Omental fat pad (tissue), 4 donors: Measurements from ENCODE around the gene TMEM106C. TPM values are rescaled to one million over a fixed set of nuclear protein-coding genes. Genes with fewer than 3 reads are reported as not detected.

Experiments used
- ATAC-seq: fragments of 150-250 bp; one replicate; pipeline ENCODE4 v1.9.1; 2016; ENCODE audit warnings: mild to moderate bottlenecking, moderate library complexity; ENCODE audit not compliant: low FRiP score
- DNase-seq: peaks from one replicate; pipeline ENCODE4 v3.0.0-alpha.2; 2019; ENCODE audit warnings: low spot score
- CTCF ChIP-seq, 3 donors: fragments of 450-650 bp; IDR thresholded peaks; one replicate each; pipeline ENCODE4 v1.5.1; 2016 to 2017; ENCODE audit warnings: antibody characterized with exemption in 3 of 3, mild to moderate bottlenecking in 3 of 3, moderate library complexity in 2 of 3
- total RNA-seq, 4 donors: library from RNA; depleted of rRNA; stranded (reverse); fragments of >200 nt; gene quantifications; one replicate each; pipeline ENCODE4 v1.1.0, GENCODE V29; 2016

Gene TMEM106C
- total RNA-seq, 4 donors from 2014 or later, result 27.3 to 87.5 (median 62.1) TPM

DNA sequence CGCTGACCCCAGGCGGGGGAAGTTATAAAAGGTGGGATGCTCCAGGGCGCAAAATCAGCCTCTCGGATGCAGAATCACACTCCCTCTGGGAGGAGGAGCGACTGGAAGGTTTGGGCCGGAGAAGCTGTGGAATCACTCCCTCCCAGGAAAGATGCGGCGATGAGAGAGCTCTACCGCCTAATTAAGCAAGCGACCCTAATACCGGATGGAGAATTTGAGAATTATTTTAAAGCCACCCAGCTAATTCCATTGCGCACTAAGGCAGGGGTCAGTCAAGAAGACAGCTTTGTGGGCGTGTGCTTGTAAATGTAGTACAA lies 39.0 kb downstream of the TMEM106C start:
- no peak for TF ChIP-seq CTCF (IDR thresholded peaks at IDR 0.05)
- DNase-seq (no peak), ATAC-seq (no peak)

GRCh38 chr12:48002773-48003218 lies 39.4 kb downstream of the TMEM106C start:
- DNase-seq (no peak), ATAC-seq (peak; percentile 34)
- TF ChIP-seq CTCF (IDR thresholded peaks at IDR 0.05), result no peak

DNA sequence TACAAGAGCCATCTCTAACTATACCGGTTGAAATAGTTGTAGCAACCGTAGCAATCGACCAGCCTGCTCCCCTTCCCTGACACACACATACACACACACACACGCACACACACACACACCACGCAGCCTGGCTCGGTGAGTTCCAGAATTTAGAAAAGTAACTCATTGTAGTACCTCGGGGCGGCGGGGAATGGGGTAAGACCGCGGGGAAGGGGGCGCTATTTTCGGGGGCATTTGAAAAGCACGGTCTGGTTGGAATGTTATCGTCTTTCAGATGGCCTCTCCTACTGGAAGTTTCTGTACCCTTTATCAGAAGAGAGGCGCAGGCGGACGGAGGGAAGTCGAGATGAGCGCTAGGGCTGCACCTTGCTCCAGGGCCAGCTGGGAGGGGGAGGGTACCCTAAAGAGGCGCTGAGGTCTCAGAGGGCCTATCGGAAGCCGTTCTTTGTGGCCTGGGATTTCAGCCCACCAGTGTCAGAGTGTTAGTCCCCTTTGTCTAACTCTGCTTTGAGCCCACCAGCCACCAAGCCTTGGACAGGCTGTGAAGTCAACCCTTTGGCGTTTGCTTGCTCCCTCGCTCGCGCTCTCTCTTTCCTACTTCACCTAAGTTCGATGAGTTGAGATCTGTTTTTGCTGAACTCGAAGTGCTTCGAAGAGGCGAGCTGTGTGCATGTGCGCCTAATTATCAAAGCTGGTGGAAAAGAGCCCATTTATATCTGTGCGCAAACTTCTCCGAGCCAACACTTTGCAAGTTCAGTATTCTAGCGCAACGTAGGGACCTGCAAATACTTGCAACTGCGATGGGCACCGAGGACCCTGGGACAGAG lies 40.0 kb downstream of the TMEM106C start:
- no peak for ATAC-seq
- no peak for DNase-seq
- no peak for TF ChIP-seq CTCF (IDR thresholded peaks at IDR 0.05)

DNA sequence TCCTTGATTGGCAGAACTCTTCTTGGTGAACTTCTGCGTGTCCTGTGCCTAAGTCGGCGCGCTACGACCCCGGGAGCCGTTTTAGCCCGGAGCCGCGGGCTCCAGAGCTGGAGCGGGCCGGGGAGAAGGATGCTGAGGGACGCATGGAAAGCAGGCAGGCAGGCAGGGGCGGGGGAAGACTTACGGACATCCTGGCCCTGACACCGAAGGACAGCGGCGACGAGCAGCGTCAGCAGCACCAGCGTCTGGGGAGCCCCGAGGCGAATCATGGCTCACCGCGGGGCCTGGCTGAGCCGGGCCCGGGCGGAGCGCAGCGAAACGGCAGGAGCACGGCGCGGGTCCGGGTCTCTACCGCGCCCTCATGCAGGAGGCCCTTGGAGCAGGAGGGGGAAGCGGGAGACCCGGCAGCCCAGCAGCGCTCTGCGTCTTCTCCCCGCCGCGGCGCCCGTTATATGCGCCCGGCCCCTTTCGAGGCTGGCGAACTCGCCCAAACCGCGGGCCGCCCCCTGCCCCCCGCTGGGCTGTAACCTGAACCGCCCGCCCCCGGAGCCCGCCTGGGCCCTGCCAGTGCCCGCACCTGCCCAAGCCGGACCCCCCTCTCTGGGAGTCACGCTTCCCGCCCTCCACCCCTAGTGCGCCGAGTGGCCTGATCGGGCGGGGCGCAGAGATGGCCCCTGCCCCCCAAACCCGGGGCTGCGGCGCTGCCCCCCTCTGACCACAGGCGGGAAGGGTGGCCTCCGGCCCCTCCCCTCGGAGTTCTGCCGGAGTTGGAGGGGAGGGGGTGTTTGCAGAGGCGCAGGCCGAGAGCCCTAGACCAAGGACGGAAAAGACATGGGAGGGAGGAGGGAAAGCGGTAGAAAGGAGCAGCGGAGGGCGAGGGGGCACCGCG lies 40.9 kb downstream of the TMEM106C start, which contains the start of gene COL2A1:
TSS of gene COL2A1 (minus strand) at position 424 of the 889 bp plus-strand sequence. CDS start at position 269, 155 bp downstream.
- no peak for DNase-seq
- no peak for TF ChIP-seq CTCF (IDR thresholded peaks at IDR 0.05)
- ATAC-seq, result no peak

- TF ChIP-seq CTCF (IDR thresholded peaks at IDR 0.05), result no peak
- DNase-seq, result no peak
- no peak for ATAC-seq
Measured at GRCh38 chr12:48005001-48005749, 41.8 kb downstream of the TMEM106C start.

DNA sequence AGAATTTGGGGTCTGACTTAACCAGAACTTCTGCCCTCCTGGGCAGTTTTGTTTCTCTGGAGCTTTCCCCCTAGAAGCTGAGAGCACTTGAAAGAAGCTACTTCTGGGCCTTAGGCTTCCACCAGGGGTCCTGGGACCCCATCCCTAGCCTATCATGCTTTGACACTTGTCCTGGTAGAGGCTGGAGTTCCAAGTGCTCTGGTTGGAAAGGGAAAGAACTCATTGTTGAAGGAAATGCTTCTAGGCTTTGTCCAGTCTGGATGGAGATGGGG lies 42.3 kb downstream of the TMEM106C start:
- no peak for TF ChIP-seq CTCF (IDR thresholded peaks at IDR 0.05)
- ATAC-seq (no peak), DNase-seq (no peak)
